ENCODE measurements around the gene LRRC32.
"Not testable (repeated sequence)": the region's sequence is repeated elsewhere in the genome, so short reads cannot be mapped to it uniquely, and the experiment has no call there.

Gene LRRC32

DNA sequence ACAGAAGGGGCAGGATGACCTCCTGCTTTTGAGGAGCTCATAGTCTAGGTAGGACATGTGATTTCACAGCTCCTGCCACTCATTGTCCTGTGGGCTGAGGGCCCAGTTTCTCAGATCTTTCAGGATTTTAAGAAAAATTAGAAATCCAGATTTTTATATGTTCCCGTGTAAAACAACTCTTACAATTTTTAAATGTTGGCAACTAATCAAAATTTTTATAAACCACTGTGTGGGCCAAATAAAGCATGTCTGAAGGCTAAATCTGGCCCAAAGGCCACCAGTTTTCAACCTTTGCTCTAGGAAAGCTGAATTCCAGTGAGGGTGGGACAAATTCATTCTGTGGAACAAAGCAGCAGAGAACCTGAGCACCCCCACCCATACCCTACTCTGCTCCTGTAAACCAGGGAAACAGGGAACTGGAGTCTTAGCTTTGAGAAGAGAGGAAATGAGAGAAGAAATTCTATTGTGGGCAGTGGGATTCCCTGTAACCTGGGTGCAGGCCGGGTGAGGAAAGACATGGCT lies 20.6 kb downstream of the LRRC32 start:
- DNase-seq (ENCODE audit: low read depth in 2 of 2) = no peak

DNA sequence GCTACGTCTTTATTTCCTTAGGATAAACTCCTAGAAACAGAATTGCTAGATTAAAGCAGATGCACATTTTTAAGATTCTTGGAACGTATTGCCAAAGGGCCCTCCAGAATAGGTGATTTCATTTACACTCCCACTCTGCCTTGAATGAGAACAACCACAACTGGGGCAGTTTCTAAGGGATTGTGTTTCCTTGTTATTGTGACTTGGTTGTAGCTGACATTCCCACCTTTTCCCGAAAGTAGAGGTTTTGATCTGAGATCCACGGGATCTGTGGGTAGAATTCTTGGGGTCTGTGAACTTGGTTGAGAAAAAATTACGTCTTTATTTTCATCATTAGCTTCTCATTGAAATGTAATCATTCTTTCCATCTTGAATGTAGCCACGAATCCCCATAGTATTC lies 21.5 kb downstream of the LRRC32 start:
- DNase-seq (ENCODE audit: low read depth in 2 of 2) = no peak

DNA sequence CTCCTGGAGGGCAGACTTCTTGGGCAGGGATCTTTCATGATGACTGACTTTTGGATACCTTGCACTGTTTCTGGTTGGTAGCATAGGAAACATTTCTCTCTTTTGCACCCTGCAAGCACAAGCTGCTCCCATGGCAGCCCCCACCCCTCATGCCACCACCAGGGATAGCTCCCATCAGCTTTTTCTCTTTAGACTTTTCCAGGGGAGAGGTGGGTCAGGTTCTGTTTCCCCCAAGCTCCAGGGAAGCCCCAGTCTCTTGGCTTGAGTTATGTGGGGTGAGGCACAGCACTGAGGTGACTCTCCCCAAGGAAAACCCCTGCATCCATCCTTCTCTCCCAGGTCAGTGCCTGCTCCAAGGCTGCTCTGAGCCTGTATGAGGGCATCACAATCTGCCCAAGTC lies 22.5 kb downstream of the LRRC32 start:
- DNase-seq (ENCODE audit: low read depth in 2 of 2) = no peak

GRCh38 chr11:76646882-76647534 lies 23.5 kb downstream of the LRRC32 start:
- DNase-seq (ENCODE audit: low read depth in 2 of 2) = no peak

DNA sequence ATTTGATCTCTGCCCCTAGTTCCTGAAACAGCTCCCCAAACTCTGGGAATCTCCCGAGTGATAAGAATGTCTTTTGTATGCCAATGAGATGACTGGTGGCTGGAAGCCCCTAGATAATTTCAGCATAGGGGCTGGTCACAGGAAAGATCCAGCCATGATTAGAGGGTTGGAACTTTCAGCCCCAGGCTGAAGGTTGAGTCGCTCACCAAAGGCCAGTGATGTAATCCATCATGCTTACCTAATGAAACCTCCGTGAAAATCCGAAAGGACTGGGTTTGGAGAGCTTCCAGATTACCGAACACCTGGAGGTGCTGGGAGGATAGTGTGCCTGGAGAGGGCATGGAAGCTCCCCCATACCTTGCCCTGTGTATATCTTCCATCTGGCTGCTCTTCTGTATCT lies 26.0 kb downstream of the LRRC32 start:
- DNase-seq (ENCODE audit: low read depth in 2 of 2) = no peak

DNA sequence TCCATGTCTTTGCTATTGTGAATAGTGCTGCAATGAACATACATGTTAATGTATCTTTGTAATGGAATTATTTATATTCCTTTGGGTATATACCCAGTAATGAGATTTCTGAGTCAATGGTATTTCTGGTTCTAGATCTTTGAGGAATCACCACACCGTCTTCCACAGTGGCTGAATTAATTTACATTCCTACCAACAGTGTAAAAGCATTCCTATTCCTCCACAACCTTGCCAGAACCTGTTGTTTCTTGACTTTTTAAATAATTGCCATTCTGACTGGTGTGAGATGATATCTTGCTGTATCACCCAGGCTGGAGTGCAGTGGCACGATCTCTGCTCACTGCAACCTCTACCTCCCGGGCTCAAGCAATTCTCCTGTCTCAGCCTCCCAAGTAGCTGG lies 26.8 kb downstream of the LRRC32 start:
- not testable (repeated sequence) for DNase-seq (ENCODE audit: low read depth in 2 of 2)

- DNase-seq (ENCODE audit: low read depth in 2 of 2) = no peak
These were observed 28.2 kb downstream of the LRRC32 start for GRCh38 chr11:76642341-76642740.

DNA sequence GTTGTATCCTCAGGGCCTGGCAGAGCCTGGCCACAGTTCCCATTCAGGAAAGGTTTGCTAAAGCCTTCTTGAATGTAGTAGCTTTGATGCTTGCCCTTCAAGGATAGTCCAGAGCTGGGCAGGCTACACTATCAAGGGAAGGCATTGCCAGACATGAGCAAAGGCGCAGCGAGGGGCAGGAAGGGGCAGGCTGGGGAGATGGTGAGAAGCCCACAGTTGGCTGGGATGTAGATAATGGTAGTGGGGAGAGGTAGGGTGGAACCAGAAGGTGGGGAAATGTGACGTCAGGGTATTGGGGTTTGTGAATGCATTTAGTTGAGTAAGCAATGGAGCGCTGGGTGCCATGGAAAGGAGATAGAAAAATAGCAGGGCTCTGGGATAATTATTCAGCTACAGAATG lies 28.6 kb downstream of the LRRC32 start:
- no peak for DNase-seq (ENCODE audit: low read depth in 2 of 2)

GRCh38 chr11:76640501-76640900 lies 30.0 kb downstream of the LRRC32 start:
- no peak for DNase-seq (ENCODE audit: low read depth in 2 of 2)

DNA sequence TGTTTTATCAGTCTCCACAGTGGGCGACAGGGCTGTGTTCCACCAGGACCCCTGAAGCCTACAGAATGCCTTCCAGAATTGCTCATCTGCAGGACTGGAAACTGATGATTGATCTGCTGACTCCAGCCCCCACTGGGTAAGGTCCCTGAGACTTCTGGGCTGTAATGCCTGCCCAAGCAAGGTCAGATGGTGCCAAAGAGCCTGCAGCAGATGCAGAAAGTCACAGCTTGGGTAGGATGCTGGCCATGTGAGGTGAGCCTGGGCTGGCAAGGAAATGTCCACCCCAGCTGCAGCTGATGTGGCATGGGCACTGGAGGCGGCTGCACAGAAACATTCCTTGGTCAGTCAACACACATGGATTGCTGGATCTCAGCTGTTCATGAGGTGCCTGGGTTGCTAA lies 30.9 kb downstream of the LRRC32 start:
- DNase-seq (ENCODE audit: low read depth in 2 of 2) = no peak

DNA sequence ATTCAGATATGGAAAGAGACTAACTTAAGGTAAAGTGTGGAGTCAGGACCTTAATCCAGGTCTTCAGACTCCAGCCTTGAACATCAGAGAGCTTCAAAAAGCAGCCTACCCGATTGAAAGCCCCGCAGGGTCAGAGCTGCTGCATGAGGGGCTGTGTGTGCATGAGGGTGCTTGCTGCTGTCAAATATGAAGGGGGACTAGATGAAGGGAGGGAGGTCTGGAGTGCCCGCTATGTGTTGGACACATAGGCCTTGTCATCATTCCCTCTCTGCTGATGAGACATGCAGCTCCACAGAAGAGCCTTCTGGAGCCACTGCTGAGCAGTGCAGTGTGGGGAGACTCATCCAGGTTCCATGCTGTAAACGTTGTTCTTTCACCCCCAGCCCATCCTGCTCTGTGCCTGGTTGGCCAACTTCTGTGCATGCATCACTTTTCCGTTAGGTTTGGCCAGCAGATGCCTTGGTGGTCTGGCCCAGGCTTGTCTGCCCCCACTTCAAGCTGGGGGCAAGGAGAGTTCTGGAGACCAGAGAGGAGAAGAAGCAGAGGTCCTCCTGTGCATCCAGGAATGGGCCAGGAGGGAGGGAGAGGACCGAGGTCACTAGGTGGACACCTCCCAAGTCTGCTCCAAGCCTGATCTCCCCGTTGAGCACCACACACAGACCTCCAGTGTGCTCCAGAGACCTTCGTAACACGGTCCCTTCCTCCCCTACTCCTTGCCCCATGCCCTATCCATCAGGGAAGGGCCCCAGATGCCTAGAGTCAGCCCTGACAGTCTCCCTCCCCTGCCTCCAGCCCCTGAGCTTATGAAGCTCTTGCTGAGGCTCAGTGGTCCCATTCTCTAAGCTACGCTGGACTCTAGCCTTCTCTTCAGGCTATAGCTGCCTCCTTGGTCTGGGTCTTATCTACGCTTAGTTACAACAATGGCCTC lies 32.0 kb downstream of the LRRC32 start:
- DNase-seq (ENCODE audit: low read depth in 2 of 2) = no peak

DNA sequence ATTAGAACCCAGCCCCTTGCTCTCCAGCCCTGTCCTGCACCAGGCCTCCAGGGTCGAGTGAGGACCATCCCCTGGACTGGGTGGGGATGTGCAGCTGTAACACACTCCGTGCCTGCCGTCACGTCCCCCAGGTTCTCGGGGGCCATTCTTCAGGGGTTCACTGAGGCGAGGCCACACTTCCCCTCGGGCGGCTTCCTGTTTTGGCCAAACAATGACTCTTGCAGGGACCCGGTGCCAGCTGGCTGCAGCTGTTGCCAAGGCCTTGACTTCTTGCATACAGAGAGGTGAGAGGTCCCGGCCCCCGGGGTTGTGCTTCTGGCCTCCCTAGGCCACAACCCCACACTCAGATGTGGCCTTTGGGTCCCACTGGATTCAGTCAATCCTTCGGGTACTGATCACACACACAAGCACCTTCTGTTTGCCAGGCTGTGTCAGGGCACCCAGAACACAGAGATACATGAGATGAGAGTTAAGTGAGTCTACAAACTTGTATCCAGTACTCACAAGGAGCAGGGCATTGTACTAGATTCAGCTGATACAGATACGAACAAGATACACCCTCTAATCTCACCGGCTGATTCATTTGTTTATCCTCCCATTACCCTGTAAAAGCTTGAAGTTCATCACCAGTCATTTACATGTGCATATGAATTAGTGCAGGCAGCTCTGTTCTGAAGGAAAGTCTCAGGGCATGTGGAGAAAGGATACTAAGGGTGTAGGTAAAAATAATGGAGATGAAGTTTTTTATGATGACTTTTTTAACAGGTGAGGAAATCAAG lies 32.9 kb downstream of the LRRC32 start:
- DNase-seq (ENCODE audit: low read depth in 2 of 2) = no peak

DNA sequence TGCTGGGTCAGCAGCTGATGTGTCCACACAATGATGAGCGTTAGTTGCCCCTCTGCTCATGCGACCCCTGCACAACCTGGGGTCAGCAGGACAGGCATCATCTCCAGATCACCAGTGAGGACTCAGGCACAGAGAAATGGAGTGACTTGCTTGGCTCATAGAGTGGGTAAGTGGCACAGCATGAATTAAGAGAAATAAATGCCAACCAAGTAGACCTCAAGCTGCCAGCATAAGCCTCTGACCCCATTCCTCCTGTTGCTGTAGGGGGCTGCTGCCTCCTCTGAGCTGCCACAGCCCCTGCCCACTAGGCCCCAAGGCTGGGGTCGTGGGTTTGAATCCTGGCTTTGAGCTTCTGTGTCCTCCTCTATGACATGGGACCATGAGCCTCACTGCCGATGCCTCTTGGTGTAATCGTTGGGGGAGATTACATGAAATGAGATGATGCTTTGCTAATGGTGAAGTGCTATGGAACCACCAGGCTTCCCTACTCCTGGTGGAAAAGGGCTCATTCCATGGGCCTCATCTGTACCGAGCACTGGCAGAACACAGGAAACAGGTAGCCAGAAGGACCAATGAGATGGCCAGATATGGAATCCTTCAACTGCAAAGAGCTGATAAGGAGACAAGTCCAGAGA lies 33.6 kb downstream of the LRRC32 start:
- DNase-seq (ENCODE audit: low read depth in 2 of 2) = no peak

DNA sequence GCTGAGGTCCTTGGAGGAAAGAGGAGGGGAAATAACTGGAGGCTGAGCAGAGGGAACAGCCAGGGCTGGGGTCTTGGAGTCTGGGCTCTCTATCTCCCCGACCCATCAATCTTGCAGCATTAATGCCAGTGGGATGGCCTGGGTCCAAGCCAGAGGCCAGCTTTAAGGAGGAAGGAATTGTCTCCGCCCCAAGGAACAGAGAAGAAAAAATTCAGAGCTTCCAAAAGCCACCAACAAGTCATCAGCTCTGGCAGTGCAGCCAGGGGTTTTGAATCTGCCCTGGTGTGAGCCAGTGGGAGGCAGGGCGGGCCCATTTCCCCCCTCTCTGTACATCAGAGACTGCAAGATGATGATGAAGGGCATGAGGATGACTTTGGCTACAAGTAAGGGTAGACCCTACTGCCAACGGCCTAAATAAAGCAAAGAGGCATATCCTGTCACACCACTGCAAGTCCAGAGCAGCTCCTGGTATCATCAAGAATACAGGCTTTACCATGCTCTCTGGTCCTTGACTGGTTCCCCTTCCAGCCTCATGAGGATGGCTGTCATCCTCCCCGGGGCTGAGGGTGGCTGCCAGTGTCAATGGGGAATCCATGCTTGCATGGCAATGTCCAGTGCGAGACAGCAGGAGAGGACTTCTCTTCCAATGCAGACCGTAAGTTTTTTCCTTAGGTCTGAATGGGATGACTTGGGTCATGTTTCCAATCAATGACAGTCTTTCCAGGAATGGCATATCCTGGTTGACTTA lies 34.4 kb downstream of the LRRC32 start:
- DNase-seq (ENCODE audit: low read depth in 2 of 2) = no peak

DNA sequence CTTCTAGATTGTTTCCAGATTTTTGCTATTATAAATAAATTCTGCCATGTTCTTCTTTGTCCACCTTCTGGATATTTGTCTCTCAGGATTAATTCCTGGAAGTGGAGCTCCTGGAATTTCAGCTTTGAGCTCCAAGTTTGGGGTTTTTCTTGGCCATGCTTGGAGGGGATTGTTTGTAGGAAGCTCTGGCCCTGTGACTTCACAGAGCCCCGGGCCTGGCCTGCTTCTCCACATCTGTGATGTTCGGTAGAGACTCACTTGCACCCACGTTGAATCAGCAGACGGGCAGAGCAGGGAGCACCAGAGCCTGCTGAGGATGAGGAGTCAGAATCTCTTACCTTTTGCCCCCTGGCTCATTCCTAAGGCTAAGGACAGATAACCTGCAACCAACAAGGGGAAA lies 35.7 kb downstream of the LRRC32 start:
- no peak for DNase-seq (ENCODE audit: low read depth in 2 of 2)

- DNase-seq (ENCODE audit: low read depth in 2 of 2) = no peak
These were observed 38.1 kb downstream of the LRRC32 start for GRCh38 chr11:76632492-76632891.

- DNase-seq (ENCODE audit: low read depth in 2 of 2) = no peak
These were observed 38.8 kb downstream of the LRRC32 start for GRCh38 chr11:76631566-76632308.

DNA sequence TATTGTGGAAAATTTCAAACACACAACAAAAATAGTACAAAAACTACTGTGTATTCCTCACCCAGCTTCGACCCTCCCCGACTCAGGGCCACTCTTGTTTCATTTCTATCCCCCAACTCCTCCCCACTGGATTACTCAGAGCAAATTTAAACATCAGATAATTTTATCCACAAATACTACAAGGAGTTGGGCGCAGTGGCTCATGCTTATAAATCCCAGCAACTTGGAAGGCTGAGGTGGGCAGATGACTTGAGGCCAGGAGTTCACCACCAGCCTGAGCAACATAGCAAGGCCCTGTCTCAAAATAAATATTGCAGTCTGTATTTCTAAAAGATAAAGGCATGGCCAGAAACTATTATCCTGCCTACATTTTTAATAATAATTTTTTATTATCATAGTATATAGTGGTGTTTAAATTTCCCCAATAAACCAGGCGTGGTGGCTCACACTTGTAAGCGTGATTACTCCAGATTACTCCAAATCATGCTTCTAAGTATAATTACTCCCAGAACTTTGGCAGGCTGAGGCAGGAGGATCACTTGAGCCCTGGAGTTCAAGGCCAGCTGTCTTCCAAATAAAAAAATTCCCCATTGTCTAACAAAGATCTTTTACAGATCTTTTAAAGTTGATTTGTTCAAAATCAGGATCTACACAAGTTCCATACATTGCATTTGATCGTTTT lies 39.8 kb downstream of the LRRC32 start:
- DNase-seq (ENCODE audit: low read depth in 2 of 2) = no peak

DNA sequence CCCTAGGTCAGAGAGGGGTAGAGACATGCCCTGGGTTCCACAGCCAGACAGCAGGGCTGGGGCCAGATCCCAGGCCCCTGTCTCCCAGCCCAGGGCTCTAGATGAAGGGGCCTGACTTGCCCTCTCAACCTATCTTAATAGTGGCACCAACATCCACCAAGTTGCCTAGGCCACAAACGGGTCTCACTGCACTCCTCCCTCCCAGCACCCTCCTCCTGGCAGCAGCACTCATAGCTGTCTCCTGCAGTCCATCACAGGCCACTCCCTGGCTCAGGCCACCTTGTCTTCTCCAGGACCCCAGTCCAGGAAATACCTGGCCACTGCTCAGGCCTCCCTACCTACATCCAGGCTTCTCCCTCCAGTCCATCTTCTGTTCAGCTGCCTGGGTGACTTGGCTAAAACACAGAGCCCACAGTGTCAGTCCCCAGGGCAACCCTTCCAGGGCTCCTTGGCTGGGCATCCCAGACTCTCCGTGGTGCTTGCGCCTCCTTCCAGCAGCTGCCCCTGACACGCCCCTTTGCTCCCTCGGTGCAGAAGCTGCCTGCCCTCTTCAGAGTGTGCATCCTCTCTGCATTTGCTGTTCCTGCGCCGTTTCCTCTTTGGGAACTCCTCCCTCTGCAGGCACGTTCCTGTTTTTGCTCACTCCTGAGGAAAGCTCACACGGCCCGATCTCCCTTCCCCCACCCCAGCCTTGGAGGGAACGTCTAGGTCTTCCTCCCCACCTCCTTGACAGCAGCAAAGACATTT lies 40.5 kb downstream of the LRRC32 start:
- no peak for DNase-seq (ENCODE audit: low read depth in 2 of 2)
